ENCODE data around the gene DACT2. TPM values are rescaled to one million over a fixed set of nuclear protein-coding genes. Genes with fewer than 3 reads are reported as not detected.
"Not testable (repeated sequence)": the region's sequence is repeated elsewhere in the genome, so short reads cannot be mapped to it uniquely, and the experiment has no call there.

Gene DACT2
- total RNA-seq, 1 donor from 2014 or later = 1.4 TPM

DNA sequence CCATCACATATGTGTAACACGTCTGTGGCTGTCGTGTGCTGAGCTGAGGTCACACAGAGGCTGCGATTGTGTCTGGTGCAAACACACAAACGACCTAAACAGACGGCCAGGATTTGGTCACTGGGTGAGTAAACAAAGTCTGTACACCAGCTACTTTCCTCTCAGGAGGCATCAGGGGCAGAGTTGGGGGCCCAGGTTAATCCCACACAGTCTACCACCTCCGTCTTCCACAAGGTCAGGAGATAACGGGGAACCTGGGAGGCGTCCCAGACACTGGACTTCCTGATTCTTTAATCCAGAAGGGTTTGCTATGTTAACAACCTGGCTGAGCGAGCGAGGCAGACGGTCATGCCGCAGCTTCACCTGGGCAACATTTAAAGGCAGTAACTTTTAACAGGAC is 1.5 kb downstream of the DACT2 start:
- Mint-ChIP-seq H3K4me3 (ENCODE audit: unreplicated experiment) (no peak overlapping the region), H3K27me3 (ENCODE audit: unreplicated experiment) (peaks cover 37% of the 10 kb centered on the region), H3K27ac (ENCODE audit: unreplicated experiment) (no peak overlapping the region), H3K9me3 (ENCODE audit: unreplicated experiment) (peaks cover 10% of the 10 kb centered on the region), H3K4me1 (ENCODE audit: unreplicated experiment) (peaks cover 29% of the 10 kb centered on the region), H3K36me3 (ENCODE audit: unreplicated experiment) (no peaks in the 10 kb centered on the region)
- no peak for TF ChIP-seq CTCF (IDR thresholded peaks at IDR 0.05)
- peak; percentile 71 for DNase-seq (ENCODE audit: extremely low spot score, unreplicated experiment)

GRCh38 chr6:168315596-168315995 is 4.0 kb downstream of the DACT2 start:
- H3K9me3 Mint-ChIP-seq (ENCODE audit: unreplicated experiment) = no peaks in the 10 kb centered on the region
- no peak overlapping the region for H3K27ac Mint-ChIP-seq (ENCODE audit: unreplicated experiment)
- H3K36me3 Mint-ChIP-seq (ENCODE audit: unreplicated experiment) = no peaks in the 10 kb centered on the region
- no peak overlapping the region for H3K4me3 Mint-ChIP-seq (ENCODE audit: unreplicated experiment)
- no peak for TF ChIP-seq CTCF (IDR thresholded peaks at IDR 0.05)
- H3K4me1 Mint-ChIP-seq (ENCODE audit: unreplicated experiment) = peaks cover 26% of the 10 kb centered on the region
- peak; percentile 27 for DNase-seq (ENCODE audit: extremely low spot score, unreplicated experiment)
- H3K27me3 Mint-ChIP-seq (ENCODE audit: unreplicated experiment) = peaks cover 16% of the 10 kb centered on the region

- H3K4me1 Mint-ChIP-seq (ENCODE audit: unreplicated experiment) = peaks cover 26% of the 10 kb centered on the region
- TF ChIP-seq CTCF (IDR thresholded peaks at IDR 0.05) = peak; percentile 63
- no peak overlapping the region for H3K4me3 Mint-ChIP-seq (ENCODE audit: unreplicated experiment)
- H3K27ac Mint-ChIP-seq (ENCODE audit: unreplicated experiment) = no peak overlapping the region
- no peaks in the 10 kb centered on the region for H3K9me3 Mint-ChIP-seq (ENCODE audit: unreplicated experiment)
- H3K27me3 Mint-ChIP-seq (ENCODE audit: unreplicated experiment) = peaks cover 13% of the 10 kb centered on the region
- no peaks in the 10 kb centered on the region for H3K36me3 Mint-ChIP-seq (ENCODE audit: unreplicated experiment)
- peak; percentile 70 for DNase-seq (ENCODE audit: extremely low spot score, unreplicated experiment)
These were observed 4.6 kb downstream of the DACT2 start for GRCh38 chr6:168314948-168315347.

- H3K9me3 Mint-ChIP-seq (ENCODE audit: unreplicated experiment) = no peaks in the 10 kb centered on the region
- peaks cover 23% of the 10 kb centered on the region for H3K4me1 Mint-ChIP-seq (ENCODE audit: unreplicated experiment)
- H3K27ac Mint-ChIP-seq (ENCODE audit: unreplicated experiment) = no peak overlapping the region
- H3K27me3 Mint-ChIP-seq (ENCODE audit: unreplicated experiment) = peaks cover 11% of the 10 kb centered on the region
- H3K4me3 Mint-ChIP-seq (ENCODE audit: unreplicated experiment) = no peak overlapping the region
- peak; percentile 70 for DNase-seq (ENCODE audit: extremely low spot score, unreplicated experiment)
- H3K36me3 Mint-ChIP-seq (ENCODE audit: unreplicated experiment) = no peaks in the 10 kb centered on the region
- TF ChIP-seq CTCF (IDR thresholded peaks at IDR 0.05) = no peak
These were observed 5.6 kb downstream of the DACT2 start for GRCh38 chr6:168314021-168314420.

DNA sequence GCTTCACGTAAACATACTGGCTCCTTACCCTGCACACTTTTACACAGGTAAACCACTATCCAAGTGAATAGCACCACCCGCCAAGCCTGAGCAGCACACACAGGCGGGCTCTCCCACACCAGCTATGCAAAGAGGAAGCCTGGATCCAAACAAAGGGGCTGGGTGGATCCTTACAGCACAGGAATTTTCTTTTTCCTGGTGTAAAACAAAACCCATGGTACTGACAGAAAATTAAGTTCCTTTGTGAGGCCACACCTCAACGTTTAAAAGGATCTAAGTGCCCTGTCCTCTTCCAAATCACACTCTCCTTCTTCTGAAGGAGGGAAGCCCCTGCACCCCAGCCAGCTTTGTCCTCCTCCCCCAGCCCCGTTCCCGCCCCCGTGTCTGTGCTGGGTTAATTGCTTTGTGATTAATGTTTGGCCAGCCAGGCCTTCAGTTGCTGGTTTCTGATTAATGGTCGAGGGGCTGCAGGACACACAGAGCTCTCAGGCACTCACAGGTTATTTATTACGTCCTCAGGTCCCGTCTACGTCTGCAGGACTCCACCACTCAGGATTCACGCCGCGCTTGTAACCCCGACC is 6.1 kb downstream of the DACT2 start:
- peaks cover 6% of the 10 kb centered on the region for H3K27me3 Mint-ChIP-seq (ENCODE audit: unreplicated experiment)
- TF ChIP-seq CTCF (IDR thresholded peaks at IDR 0.05) = no peak
- H3K9me3 Mint-ChIP-seq (ENCODE audit: unreplicated experiment) = no peaks in the 10 kb centered on the region
- H3K27ac Mint-ChIP-seq (ENCODE audit: unreplicated experiment) = no peak overlapping the region
- H3K4me1 Mint-ChIP-seq (ENCODE audit: unreplicated experiment) = peaks cover 20% of the 10 kb centered on the region
- no peak overlapping the region for H3K4me3 Mint-ChIP-seq (ENCODE audit: unreplicated experiment)
- no peaks in the 10 kb centered on the region for H3K36me3 Mint-ChIP-seq (ENCODE audit: unreplicated experiment)
- peak; percentile 60 for DNase-seq (ENCODE audit: extremely low spot score, unreplicated experiment)

- H3K4me1 Mint-ChIP-seq (ENCODE audit: unreplicated experiment) = peaks cover 19% of the 10 kb centered on the region
- DNase-seq (ENCODE audit: extremely low spot score, unreplicated experiment) = peak; percentile 60
- not testable (repeated sequence) for H3K27me3 Mint-ChIP-seq (ENCODE audit: unreplicated experiment); H3K4me3 Mint-ChIP-seq (ENCODE audit: unreplicated experiment); H3K9me3 Mint-ChIP-seq (ENCODE audit: unreplicated experiment); H3K36me3 Mint-ChIP-seq (ENCODE audit: unreplicated experiment); H3K27ac Mint-ChIP-seq (ENCODE audit: unreplicated experiment)
These were observed 7.5 kb downstream of the DACT2 start for GRCh38 chr6:168312125-168312507.

All from osteocyte (in vitro differentiated cells).